H1 (cell line): ENCODE results near the gene SLC5A10. TPM values are rescaled to one million over a fixed set of nuclear protein-coding genes. Genes with fewer than 3 reads are reported as not detected.

Experiments used
- EZH2 ChIP-seq: fragments of 200-600 bp; sonication (generic); IDR thresholded peaks from 2 replicates; pipeline ENCODE4 v1.7.1; 2012; ENCODE audit warnings: low read depth, mild to moderate bottlenecking, moderate library complexity, low read length, inconsistent platforms; ENCODE audit not compliant: severe bottlenecking
- HDAC2 ChIP-seq, 2 experiments: fragments of 300-600 bp in 1 of 2; sonication (generic) in 1 of 2; IDR thresholded peaks; 2 replicates each; pipeline ENCODE4 v1.6.1; 2011 to 2012; ENCODE audit warnings: low read depth in 2 of 2, low read length in 2 of 2, mild to moderate bottlenecking in 2 of 2, moderate library complexity in 2 of 2, borderline replicate concordance in 1 of 2, inconsistent platforms in 1 of 2
- JUND ChIP-seq: IDR thresholded peaks from 2 replicates; pipeline ENCODE4 v1.6.1; 2011; ENCODE audit warnings: mild to moderate bottlenecking, improper control_type of control experiment, low read length
- KDM5A ChIP-seq: fragments of 200-600 bp; IDR thresholded peaks from 2 replicates; pipeline ENCODE4 v1.7.1; 2012; ENCODE audit warnings: mild to moderate bottlenecking, low read length, inconsistent platforms, mixed read lengths
- TCF12 ChIP-seq: IDR thresholded peaks from 2 replicates; pipeline ENCODE4 v1.6.1; 2011; ENCODE audit warnings: low read depth, mild to moderate bottlenecking, low read length
- polyA plus RNA-seq, 7 experiments: library from polyadenylated mRNA; depleted of rRNA in 3 of 7; stranded (reverse) in 5 of 7; unstranded in 2 of 7; fragments of >200 nt in 5 of 7; fragments of 200-250 nt in 2 of 7; gene quantifications; 1 replicate in 5 of 7; 2 replicates in 1 of 7; 4 replicates in 1 of 7; pipeline versions ENCODE4 v1.2.1 to v1.2.3, GENCODE V29; 2011 to 2013; ENCODE audit warnings: missing spikeins in 2 of 7, mixed read lengths in 2 of 7
- total RNA-seq: library from RNA; stranded (reverse); fragmentation: NEBNext Ultra II Directional; extraction: Animal tissue kit (Norgen Biotek cat#: 25700); gene quantifications from 2 replicates; pipeline ENCODE4 v1.2.1, GENCODE V29; 2021
- TF ChIP-seq, protein P1 (sequence below): fragments of 300-600 bp; sonication (generic); IDR thresholded peaks from 2 replicates; pipeline ENCODE4 v1.7.1; 2012; ENCODE audit warnings: low read length, moderate library complexity, mild to moderate bottlenecking, inconsistent platforms; ENCODE audit not compliant: insufficient replicate concordance
- TF ChIP-seq, protein P2 (sequence below), 3 experiments: IDR thresholded peaks; 1 replicate in 2 of 3; 2 replicates in 1 of 3; pipeline versions ENCODE4 v1.5.1 to v1.6.1; 2011; ENCODE audit warnings: low read length in 3 of 3, mild to moderate bottlenecking in 3 of 3, inconsistent platforms in 2 of 3, low read depth in 1 of 3, moderate library complexity in 1 of 3; ENCODE audit not compliant: insufficient read depth in 1 of 3; ENCODE audit errors: control extremely low read depth in 1 of 3
- TF ChIP-seq, protein P3 (sequence below): IDR thresholded peaks from 2 replicates; pipeline ENCODE4 v1.6.1; 2011; ENCODE audit warnings: low read depth, mild to moderate bottlenecking, low read length; ENCODE audit not compliant: insufficient read depth

The SLC5A10 gene
- total and polyA plus RNA-seq, 2 of the 8 experiments (the other 6 are each of a cell fraction or from before 2014, with no cell fraction given): 0.05 to 0.11 TPM

DNA sequence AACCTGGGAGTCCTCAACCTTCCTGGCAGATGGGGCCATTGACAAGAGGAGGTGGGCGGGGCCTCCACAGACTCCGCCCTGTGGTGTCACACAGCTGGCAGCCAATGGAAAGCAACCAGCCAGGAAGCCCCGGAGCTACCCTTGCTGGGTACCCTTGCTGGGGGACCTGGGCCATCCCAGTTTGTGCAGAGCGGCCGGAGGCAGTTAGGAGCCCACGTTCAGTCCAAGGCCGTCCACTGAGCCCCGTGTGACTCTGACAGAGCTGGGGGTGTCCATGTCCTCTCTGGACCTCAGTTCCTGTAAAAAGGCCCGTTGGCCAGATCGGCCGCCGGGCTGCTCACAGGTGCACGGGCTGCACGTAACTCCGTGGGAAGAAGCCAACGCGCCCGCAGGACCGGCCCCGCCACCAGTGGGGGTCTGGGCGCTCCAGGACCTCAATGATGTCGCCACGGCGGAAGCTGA is 69.7 kb downstream of the SLC5A10 start (continued):
- TF ChIP-seq, protein P1, sequence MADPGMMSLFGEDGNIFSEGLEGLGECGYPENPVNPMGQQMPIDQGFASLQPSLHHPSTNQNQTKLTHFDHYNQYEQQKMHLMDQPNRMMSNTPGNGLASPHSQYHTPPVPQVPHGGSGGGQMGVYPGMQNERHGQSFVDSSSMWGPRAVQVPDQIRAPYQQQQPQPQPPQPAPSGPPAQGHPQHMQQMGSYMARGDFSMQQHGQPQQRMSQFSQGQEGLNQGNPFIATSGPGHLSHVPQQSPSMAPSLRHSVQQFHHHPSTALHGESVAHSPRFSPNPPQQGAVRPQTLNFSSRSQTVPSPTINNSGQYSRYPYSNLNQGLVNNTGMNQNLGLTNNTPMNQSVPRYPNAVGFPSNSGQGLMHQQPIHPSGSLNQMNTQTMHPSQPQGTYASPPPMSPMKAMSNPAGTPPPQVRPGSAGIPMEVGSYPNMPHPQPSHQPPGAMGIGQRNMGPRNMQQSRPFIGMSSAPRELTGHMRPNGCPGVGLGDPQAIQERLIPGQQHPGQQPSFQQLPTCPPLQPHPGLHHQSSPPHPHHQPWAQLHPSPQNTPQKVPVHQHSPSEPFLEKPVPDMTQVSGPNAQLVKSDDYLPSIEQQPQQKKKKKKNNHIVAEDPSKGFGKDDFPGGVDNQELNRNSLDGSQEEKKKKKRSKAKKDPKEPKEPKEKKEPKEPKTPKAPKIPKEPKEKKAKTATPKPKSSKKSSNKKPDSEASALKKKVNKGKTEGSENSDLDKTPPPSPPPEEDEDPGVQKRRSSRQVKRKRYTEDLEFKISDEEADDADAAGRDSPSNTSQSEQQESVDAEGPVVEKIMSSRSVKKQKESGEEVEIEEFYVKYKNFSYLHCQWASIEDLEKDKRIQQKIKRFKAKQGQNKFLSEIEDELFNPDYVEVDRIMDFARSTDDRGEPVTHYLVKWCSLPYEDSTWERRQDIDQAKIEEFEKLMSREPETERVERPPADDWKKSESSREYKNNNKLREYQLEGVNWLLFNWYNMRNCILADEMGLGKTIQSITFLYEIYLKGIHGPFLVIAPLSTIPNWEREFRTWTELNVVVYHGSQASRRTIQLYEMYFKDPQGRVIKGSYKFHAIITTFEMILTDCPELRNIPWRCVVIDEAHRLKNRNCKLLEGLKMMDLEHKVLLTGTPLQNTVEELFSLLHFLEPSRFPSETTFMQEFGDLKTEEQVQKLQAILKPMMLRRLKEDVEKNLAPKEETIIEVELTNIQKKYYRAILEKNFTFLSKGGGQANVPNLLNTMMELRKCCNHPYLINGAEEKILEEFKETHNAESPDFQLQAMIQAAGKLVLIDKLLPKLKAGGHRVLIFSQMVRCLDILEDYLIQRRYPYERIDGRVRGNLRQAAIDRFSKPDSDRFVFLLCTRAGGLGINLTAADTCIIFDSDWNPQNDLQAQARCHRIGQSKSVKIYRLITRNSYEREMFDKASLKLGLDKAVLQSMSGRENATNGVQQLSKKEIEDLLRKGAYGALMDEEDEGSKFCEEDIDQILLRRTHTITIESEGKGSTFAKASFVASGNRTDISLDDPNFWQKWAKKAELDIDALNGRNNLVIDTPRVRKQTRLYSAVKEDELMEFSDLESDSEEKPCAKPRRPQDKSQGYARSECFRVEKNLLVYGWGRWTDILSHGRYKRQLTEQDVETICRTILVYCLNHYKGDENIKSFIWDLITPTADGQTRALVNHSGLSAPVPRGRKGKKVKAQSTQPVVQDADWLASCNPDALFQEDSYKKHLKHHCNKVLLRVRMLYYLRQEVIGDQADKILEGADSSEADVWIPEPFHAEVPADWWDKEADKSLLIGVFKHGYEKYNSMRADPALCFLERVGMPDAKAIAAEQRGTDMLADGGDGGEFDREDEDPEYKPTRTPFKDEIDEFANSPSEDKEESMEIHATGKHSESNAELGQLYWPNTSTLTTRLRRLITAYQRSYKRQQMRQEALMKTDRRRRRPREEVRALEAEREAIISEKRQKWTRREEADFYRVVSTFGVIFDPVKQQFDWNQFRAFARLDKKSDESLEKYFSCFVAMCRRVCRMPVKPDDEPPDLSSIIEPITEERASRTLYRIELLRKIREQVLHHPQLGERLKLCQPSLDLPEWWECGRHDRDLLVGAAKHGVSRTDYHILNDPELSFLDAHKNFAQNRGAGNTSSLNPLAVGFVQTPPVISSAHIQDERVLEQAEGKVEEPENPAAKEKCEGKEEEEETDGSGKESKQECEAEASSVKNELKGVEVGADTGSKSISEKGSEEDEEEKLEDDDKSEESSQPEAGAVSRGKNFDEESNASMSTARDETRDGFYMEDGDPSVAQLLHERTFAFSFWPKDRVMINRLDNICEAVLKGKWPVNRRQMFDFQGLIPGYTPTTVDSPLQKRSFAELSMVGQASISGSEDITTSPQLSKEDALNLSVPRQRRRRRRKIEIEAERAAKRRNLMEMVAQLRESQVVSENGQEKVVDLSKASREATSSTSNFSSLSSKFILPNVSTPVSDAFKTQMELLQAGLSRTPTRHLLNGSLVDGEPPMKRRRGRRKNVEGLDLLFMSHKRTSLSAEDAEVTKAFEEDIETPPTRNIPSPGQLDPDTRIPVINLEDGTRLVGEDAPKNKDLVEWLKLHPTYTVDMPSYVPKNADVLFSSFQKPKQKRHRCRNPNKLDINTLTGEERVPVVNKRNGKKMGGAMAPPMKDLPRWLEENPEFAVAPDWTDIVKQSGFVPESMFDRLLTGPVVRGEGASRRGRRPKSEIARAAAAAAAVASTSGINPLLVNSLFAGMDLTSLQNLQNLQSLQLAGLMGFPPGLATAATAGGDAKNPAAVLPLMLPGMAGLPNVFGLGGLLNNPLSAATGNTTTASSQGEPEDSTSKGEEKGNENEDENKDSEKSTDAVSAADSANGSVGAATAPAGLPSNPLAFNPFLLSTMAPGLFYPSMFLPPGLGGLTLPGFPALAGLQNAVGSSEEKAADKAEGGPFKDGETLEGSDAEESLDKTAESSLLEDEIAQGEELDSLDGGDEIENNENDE: no peak
- TF ChIP-seq, protein P2, sequence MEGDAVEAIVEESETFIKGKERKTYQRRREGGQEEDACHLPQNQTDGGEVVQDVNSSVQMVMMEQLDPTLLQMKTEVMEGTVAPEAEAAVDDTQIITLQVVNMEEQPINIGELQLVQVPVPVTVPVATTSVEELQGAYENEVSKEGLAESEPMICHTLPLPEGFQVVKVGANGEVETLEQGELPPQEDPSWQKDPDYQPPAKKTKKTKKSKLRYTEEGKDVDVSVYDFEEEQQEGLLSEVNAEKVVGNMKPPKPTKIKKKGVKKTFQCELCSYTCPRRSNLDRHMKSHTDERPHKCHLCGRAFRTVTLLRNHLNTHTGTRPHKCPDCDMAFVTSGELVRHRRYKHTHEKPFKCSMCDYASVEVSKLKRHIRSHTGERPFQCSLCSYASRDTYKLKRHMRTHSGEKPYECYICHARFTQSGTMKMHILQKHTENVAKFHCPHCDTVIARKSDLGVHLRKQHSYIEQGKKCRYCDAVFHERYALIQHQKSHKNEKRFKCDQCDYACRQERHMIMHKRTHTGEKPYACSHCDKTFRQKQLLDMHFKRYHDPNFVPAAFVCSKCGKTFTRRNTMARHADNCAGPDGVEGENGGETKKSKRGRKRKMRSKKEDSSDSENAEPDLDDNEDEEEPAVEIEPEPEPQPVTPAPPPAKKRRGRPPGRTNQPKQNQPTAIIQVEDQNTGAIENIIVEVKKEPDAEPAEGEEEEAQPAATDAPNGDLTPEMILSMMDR (IDR thresholded peaks at IDR 0.05; ENCODE audit: control extremely low read depth in 1 of 3, insufficient read depth in 1 of 3, low read depth in 1 of 3, low read length in 3 of 3): no peak
- no peak for TF ChIP-seq TCF12
- no peak for TF ChIP-seq KDM5A
- TF ChIP-seq JUND: no peak
- no peak for TF ChIP-seq EZH2
- TF ChIP-seq HDAC2 (IDR thresholded peaks at IDR 0.05; ENCODE audit: borderline replicate concordance in 1 of 2, low read depth in 2 of 2, low read length in 2 of 2): no peak
- TF ChIP-seq, protein P3, sequence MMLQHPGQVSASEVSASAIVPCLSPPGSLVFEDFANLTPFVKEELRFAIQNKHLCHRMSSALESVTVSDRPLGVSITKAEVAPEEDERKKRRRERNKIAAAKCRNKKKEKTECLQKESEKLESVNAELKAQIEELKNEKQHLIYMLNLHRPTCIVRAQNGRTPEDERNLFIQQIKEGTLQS: no peak
